Heart right ventricle (tissue), 16 donors: ENCODE results near the gene LEFTY1. TPM values are rescaled to one million over a fixed set of nuclear protein-coding genes. Genes with fewer than 3 reads are reported as not detected.
A peak's percentile ranks its signal among the peaks of the same experiment; 100 is the strongest.
"Not testable (repeated sequence)": the region's sequence is repeated elsewhere in the genome, so short reads cannot be mapped to it uniquely, and the experiment has no call there.

Experiments used
- ATAC-seq, 8 donors: fragments of 200-7000 bp; cut with Tn5 transposase; one replicate each; pipeline ENCODE4 v1.9.1; 2020; ENCODE audit warnings: mild to moderate bottlenecking in 8 of 8, moderate library complexity in 8 of 8, moderate number of reproducible peaks in 1 of 8
- DNase-seq, 2 donors: peaks; one replicate each; pipeline ENCODE4 v3.0.0-alpha.2; 2020
- H3K27ac ChIP-seq, 10 donors: fragments of 200-600 bp; sonication (generic) in 2 of 10; one replicate each; pipeline versions ENCODE4 v1.5.0 to v1.8.0; 2020 to 2022; ENCODE audit warnings: mild to moderate bottlenecking in 3 of 10
- H3K27me3 ChIP-seq, 7 donors: fragments of 200-600 bp; one replicate each; pipeline ENCODE4 v1.8.0; 2021 to 2022; ENCODE audit warnings: mild to moderate bottlenecking in 2 of 7
- H3K36me3 ChIP-seq, 9 donors: fragments of 200-600 bp; sonication (generic) in 1 of 9; one replicate each; pipeline versions ENCODE4 v1.5.0 to v1.8.0; 2020 to 2022; ENCODE audit warnings: mild to moderate bottlenecking in 2 of 9
- H3K4me1 ChIP-seq, 9 donors: fragments of 200-600 bp; sonication (generic) in 1 of 9; one replicate each; pipeline versions ENCODE4 v1.5.0 to v1.8.0; 2020 to 2022; ENCODE audit warnings: mild to moderate bottlenecking in 4 of 9
- H3K4me3 ChIP-seq, 10 donors: fragments of 200-600 bp; sonication (generic) in 2 of 10; one replicate each; pipeline versions ENCODE4 v1.5.0 to v1.8.0; 2020 to 2022; ENCODE audit warnings: mild to moderate bottlenecking in 7 of 10, moderate library complexity in 2 of 10
- H3K9me3 ChIP-seq, 11 donors: fragments of 200-600 bp in 10 of 11; sonication (generic) in 2 of 11; one replicate each; pipeline versions ENCODE4 v1.5.0 to v1.8.0; 2013 to 2022; ENCODE audit warnings: mild to moderate bottlenecking in 2 of 11, control low read depth in 1 of 11, moderate library complexity in 1 of 11
- WGBS, 2 donors: extraction: QIAGEN DNeasy Blood & Tissue Kit; methylation state at CpG; one replicate each; pipeline ENCODE4 v1.1.7; 2013; ENCODE audit warnings: inconsistent platforms in 1 of 2; 5-methylcytosine and 5-hydroxymethylcytosine counted together
- intact Hi-C, 10 donors: fragments of 100-400 bp; cut with DNase I; formaldehyde crosslinking; loops; one replicate each; pipeline versions ENCODE4 v1.11.1 to v1.14.2; 2022
- polyA plus RNA-seq, 2 donors: library from polyadenylated mRNA; stranded (reverse); fragments of 200-250 nt; gene quantifications; one replicate each; pipeline ENCODE4 v1.2.3, GENCODE V29; 2013
- total RNA-seq, 10 donors: library from RNA; stranded (reverse); fragmentation: NEBNext Ultra II Directional in 3 of 10; extraction: Animal tissue kit (Norgen Biotek cat#: 25700) in 3 of 10; gene quantifications; one replicate each; pipeline versions ENCODE4 v1.2.1 to v1.2.4, GENCODE V29; 2021 to 2023
- TF ChIP-seq, protein P1 (sequence below), 9 donors: fragments of 200-600 bp; sonication (generic) in 2 of 9; IDR thresholded peaks; one replicate each; pipeline versions ENCODE4 v1.5.0 to v1.8.0; 2021 to 2022; ENCODE audit warnings: antibody characterized with exemption in 9 of 9, mild to moderate bottlenecking in 5 of 9, moderate library complexity in 1 of 9
- donor health status: Arrhythmogenic right ventricular cardiomyopathy.
- donor health status: ischemic (EF 13 %, LVEDD 7.1; RV severe dilation, severe dysfunction).
- donor health status: healthy with polysubstance abuse.
- donor health status: DM: no; HTN: yes; CAD: no.
- donor health status: DM: no; HTN: no; CAD: no.
- donor health status: ischemic (EF 25% LVEDD 6.9; RV normal size, moderate dysfunction).
- donor health status: ischemic (EF 25% LVEDD 5.7; RV mildly dilated, moderate dysfunction).
- donor health status: healthy.
- donor health status: DM: yes; HTN: yes; CAD: no.
- donor health status: Ischemic cardiomyopathy.
- donor health status: ischemic (EF 35%, LVEDD 5.7; RV mildly dilated, moderate dysfunction).
- donor health status: nonischemic (EF 11% LVEDD 7.7; RV severe dilation, severe dysfunction).
- donor health status: DM: yes; HTN: yes; CAD: no.
- donor health status: PGD.
- donor health status: ischemic (EF 29% LVEDD 5.4; RV normal size, mild dysfunction).
- donor health status: nonischemic (EF 23%, LVEDD 6.1; RV moderate dilation, normal function).

LEFTY1 gene
- total and polyA plus RNA-seq, 12 donors, result 0.15 to 0.77 (median 0.25) TPM; not detected in 3

GRCh38 chr1:225888289-225888897 lies 553 bp downstream of the LEFTY1 start:
- Histone ChIP-seq H3K9me3 (no peaks in the 10 kb centered on the region), H3K4me3 (no peak overlapping the region), H3K27me3 (no peaks in the 10 kb centered on the region), H3K27ac (no peak overlapping the region), H3K36me3 (no peaks in the 10 kb centered on the region), H3K4me1 (peaks cover 0 to 34% (median 3%) of the 10 kb centered on the region in 9 donors)
- intact Hi-C loops, result no loop called here
- TF ChIP-seq, protein P1, sequence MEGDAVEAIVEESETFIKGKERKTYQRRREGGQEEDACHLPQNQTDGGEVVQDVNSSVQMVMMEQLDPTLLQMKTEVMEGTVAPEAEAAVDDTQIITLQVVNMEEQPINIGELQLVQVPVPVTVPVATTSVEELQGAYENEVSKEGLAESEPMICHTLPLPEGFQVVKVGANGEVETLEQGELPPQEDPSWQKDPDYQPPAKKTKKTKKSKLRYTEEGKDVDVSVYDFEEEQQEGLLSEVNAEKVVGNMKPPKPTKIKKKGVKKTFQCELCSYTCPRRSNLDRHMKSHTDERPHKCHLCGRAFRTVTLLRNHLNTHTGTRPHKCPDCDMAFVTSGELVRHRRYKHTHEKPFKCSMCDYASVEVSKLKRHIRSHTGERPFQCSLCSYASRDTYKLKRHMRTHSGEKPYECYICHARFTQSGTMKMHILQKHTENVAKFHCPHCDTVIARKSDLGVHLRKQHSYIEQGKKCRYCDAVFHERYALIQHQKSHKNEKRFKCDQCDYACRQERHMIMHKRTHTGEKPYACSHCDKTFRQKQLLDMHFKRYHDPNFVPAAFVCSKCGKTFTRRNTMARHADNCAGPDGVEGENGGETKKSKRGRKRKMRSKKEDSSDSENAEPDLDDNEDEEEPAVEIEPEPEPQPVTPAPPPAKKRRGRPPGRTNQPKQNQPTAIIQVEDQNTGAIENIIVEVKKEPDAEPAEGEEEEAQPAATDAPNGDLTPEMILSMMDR (IDR thresholded peaks at IDR 0.05), result no peak
- 80 to 82% methylated on average over 18 of the region's 18 CpGs for WGBS, 2 donors
- DNase-seq (no peak), ATAC-seq (peak in 1 of 8 donors; percentile 19)

DNA sequence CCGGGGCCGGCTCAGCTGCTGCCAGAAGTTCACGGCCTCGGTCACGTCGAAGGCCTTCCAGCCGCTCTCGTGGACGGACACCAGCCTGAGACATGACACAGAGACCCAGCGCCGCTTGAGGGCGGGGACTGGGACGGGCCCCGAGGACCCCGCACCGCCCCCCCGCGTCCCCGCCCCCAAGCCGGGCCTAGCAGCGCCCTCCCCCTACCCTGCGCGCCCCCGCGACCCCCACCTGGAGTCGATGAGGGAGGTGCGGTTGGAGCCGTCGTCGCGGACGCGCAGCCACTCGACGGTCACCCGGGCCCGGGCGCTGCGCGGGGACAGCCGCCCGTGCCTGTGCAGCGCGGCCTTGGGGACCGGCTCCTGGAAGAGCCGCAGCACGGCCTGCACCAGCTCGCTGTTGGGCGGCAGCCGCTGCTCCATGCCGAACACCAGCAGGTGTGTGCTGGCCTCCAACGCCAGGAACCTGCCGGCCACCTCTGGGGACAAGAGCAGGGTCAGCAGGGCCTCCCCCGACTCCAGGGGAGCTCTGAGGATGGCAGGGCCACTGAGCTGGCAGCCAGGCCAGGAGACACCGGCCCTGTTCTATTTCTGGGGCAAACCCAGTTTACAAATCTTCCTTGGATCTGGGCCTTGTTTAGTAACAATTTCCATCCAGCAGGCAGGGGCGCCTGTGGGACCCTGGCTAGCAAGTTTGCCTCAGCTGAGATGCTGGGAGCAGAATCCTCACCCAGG lies 1.2 kb downstream of the LEFTY1 start:
- H3K4me3 ChIP-seq, H3K27me3 ChIP-seq, ATAC-seq, H3K9me3 ChIP-seq, DNase-seq, H3K36me3 ChIP-seq, H3K27ac ChIP-seq, intact Hi-C loops: not testable (repeated sequence)
- H3K4me1 ChIP-seq, result peaks cover 0 to 40% (median 7%) of the 10 kb centered on the region in 9 donors
- WGBS, 2 donors, result 26 to 39% methylated on average over 12 to 35 of the region's 56 CpGs

GRCh38 chr1:225887030-225887314 lies 2.0 kb downstream of the LEFTY1 start:
- Histone ChIP-seq H3K4me1 (peaks cover 0 to 40% (median 10%) of the 10 kb centered on the region in 9 donors), H3K27ac (no peak overlapping the region), H3K4me3 (no peak overlapping the region), H3K36me3 (no peaks in the 10 kb centered on the region), H3K9me3 (no peaks in the 10 kb centered on the region), H3K27me3 (no peaks in the 10 kb centered on the region)
- ATAC-seq, result no peak
- WGBS, 2 donors, result 96 to 97% methylated on average over 7 of the region's 7 CpGs
- TF ChIP-seq, protein P1 (IDR thresholded peaks at IDR 0.05), result no peak
- no peak for DNase-seq
- intact Hi-C loops, result no loop called here

DNA sequence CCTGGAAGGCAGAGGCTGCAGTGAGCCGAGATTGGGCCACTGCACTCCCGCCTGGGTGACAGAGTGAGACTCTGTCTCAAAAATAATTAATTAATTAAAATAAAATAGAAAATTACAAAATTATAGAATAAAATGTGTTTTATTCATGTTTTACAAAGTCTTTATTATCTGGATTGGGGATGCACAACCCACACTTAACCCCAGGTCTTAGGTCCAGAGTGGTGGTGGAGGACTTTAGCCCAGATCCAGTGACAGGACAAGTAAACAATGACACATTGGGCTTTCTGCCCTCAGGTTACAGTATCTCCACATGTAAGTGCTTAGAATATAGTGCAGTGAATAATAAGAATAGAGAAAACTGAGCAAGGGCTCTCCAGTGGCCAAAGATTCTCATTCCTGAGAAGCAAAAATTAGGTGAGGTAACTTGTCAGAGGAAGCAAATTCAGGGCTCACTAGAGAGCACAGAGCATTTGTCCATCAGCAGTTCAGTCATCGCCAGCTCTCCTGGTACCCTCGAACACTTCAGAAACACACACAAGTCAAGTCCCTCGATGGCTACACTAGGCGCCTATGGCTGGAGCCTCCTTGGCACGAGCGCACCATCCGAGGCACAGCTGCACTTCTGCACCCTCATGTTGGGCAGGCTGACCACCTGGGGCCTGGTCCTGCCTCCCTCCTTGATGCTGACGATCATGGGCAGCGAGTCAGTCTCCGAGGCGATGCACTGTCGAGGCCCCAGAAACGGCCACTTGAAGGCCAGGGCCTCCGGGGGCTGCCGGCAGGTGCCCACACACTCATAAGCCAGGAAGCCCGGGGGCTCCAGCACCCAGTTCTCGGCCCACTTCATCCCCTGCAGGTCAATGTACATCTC lies 2.6 kb downstream of the LEFTY1 start:
- Histone ChIP-seq H3K27ac (no peak overlapping the region), H3K9me3 (no peaks in the 10 kb centered on the region), H3K4me1 (peaks cover 2 to 43% (median 11%) of the 10 kb centered on the region in 9 donors), H3K27me3 (no peaks in the 10 kb centered on the region), H3K4me3 (no peak overlapping the region), H3K36me3 (no peaks in the 10 kb centered on the region)
- intact Hi-C loops, result no loop called here
- DNase-seq, result no peak
- TF ChIP-seq, protein P1 (IDR thresholded peaks at IDR 0.05), result no peak
- WGBS, 2 donors, result 92 to 94% methylated on average over 19 of the region's 19 CpGs
- no peak for ATAC-seq
